Esophagus squamous epithelium (tissue), 5 donors: ENCODE data around the gene ALDH1L1. TPM values are rescaled to one million over a fixed set of nuclear protein-coding genes. Genes with fewer than 3 reads are reported as not detected.

Experiments used
- DNase-seq: peaks from one replicate; lab custom pipeline; 2025; lab: John Stamatoyannopoulos, UW
- H3K27ac ChIP-seq, 4 donors: fragments of 200-600 bp; sonication (generic); one replicate each; pipeline ENCODE4 v1.5.1; 2016 to 2019; ENCODE audit warnings: mild to moderate bottlenecking in 1 of 4
- H3K27me3 ChIP-seq, 4 donors: fragments of 200-600 bp; sonication (generic); 1 replicate in 3 of 4; 2 replicates in 1 of 4; pipeline versions ENCODE4 v1.5.1 to v1.6.0; 2017 to 2021; ENCODE audit warnings: antibody characterized with exemption in 1 of 4
- H3K36me3 ChIP-seq, 3 donors: fragments of 200-600 bp; sonication (generic); one replicate each; pipeline ENCODE4 v1.5.1; 2016 to 2019
- H3K4me1 ChIP-seq, 3 donors: fragments of 200-600 bp; sonication (generic); one replicate each; pipeline ENCODE4 v1.5.1; 2017 to 2019
- H3K4me3 ChIP-seq, 4 donors: fragments of 200-600 bp; sonication (generic); 1 replicate in 3 of 4; 2 replicates in 1 of 4; pipeline ENCODE4 v1.5.1; 2016 to 2019; ENCODE audit warnings: mild to moderate bottlenecking in 2 of 4, moderate library complexity in 1 of 4
- H3K9me3 ChIP-seq, 3 donors: fragments of 200-600 bp; sonication (generic); one replicate each; pipeline ENCODE4 v1.5.1; 2016 to 2019
- POLR2A ChIP-seq, 4 donors: fragments of 450-650 bp; IDR thresholded peaks; one replicate each; pipeline ENCODE4 v1.6.1; 2017; ENCODE audit warnings: antibody characterized with exemption in 4 of 4, mild to moderate bottlenecking in 4 of 4, moderate library complexity in 3 of 4
- WGBS, 2 donors: methylation state at CpG; one replicate each; pipeline ENCODE4 v1.1.5; 2018; 5-methylcytosine and 5-hydroxymethylcytosine counted together
- intact Hi-C: fragments of 100-400 bp; cut with DNase I; formaldehyde crosslinking; loops from one replicate; pipeline ENCODE4 v1.15.0; 2022
- total RNA-seq, 4 donors: library from RNA; depleted of rRNA; stranded (reverse); fragments of >200 nt; gene quantifications; one replicate each; pipeline ENCODE4 v1.1.0, GENCODE V29; 2016
- TF ChIP-seq, protein P1 (sequence below), 6 experiments: fragments of 450-650 bp in 4 of 6; fragments of 200-600 bp in 2 of 6; sonication (generic) in 2 of 6; IDR thresholded peaks; one replicate each; pipeline ENCODE4 v1.5.1; 2016 to 2019; ENCODE audit warnings: antibody characterized with exemption in 6 of 6, mild to moderate bottlenecking in 4 of 6, moderate library complexity in 4 of 6
- donor health status: DM: yes; HTN: yes; CAD: no.

Gene ALDH1L1
- total RNA-seq, 4 donors from 2014 or later, result 1.6 to 19.3 (median 4.4) TPM

DNA sequence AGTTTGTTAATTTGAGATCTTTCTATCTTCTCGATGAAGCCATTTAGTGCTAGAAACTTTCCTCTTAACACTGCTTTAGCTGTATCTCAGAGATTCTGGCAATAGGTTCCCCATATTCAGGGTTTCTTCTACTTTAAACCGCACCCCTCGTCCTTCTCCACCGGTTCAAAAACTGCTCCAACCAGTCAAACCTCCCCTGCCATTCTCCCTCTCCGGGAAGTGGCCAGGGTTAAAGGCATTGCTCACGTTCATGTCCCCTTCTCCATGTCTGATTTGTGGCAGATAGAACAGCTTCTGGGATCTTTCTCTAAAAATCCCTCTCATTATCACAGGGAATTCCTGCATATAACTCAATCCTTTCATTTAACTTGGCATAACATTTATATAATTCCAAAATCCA, 14.4 kb downstream of the ALDH1L1 start:
- DNase-seq, result no peak
- intact Hi-C loops, result no loop called here
- 44% methylated on average over 6 of the region's 6 CpGs for WGBS, 2 donors
- Histone ChIP-seq H3K27me3 (peaks cover 0 to 15% (median 0%) of the 10 kb centered on the region in 4 donors), H3K4me1 (peaks cover 0 to 14% (median 0%) of the 10 kb centered on the region in 3 donors), H3K36me3 (no peaks in the 10 kb centered on the region), H3K4me3 (no peak overlapping the region), H3K27ac (no peak overlapping the region), H3K9me3 (no peaks in the 10 kb centered on the region)
- no peak for TF ChIP-seq POLR2A (IDR thresholded peaks at IDR 0.05)
- TF ChIP-seq, protein P1, sequence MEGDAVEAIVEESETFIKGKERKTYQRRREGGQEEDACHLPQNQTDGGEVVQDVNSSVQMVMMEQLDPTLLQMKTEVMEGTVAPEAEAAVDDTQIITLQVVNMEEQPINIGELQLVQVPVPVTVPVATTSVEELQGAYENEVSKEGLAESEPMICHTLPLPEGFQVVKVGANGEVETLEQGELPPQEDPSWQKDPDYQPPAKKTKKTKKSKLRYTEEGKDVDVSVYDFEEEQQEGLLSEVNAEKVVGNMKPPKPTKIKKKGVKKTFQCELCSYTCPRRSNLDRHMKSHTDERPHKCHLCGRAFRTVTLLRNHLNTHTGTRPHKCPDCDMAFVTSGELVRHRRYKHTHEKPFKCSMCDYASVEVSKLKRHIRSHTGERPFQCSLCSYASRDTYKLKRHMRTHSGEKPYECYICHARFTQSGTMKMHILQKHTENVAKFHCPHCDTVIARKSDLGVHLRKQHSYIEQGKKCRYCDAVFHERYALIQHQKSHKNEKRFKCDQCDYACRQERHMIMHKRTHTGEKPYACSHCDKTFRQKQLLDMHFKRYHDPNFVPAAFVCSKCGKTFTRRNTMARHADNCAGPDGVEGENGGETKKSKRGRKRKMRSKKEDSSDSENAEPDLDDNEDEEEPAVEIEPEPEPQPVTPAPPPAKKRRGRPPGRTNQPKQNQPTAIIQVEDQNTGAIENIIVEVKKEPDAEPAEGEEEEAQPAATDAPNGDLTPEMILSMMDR (IDR thresholded peaks at IDR 0.05), result no peak

DNA sequence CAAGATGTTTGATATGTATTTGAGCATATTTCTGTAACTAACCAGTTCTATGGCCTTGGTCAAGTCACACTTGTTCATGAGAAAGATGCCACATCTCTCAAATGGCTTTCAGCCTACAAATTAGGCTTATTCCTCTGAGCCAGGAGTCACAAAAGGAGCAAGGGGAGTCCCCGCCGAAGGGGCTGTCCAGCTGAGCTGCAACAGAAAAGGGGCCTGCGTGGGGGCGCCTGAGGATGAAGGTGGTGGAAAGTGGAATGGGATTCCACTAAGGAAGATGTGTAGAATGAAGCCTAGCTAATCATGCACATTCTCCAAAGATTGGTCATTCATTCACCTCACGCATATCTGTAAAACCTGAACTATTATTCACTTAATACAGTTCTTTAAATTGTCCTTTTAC, 19.1 kb downstream of the ALDH1L1 start:
- Histone ChIP-seq H3K36me3 (no peaks in the 10 kb centered on the region), H3K27me3 (peaks cover 0 to 8% (median 0%) of the 10 kb centered on the region in 4 donors), H3K27ac (no peak overlapping the region), H3K4me1 (peaks cover 0 to 5% (median 0%) of the 10 kb centered on the region in 3 donors), H3K9me3 (no peaks in the 10 kb centered on the region), H3K4me3 (no peak overlapping the region)
- DNase-seq, result no peak
- intact Hi-C loops, result no loop called here
- 82 to 83% methylated on average over 5 of the region's 5 CpGs for whole genome bisulfite sequencing, 2 donors
- no peak for TF ChIP-seq POLR2A (IDR thresholded peaks at IDR 0.05)
- TF ChIP-seq, protein P1 (IDR thresholded peaks at IDR 0.05), result no peak

DNA sequence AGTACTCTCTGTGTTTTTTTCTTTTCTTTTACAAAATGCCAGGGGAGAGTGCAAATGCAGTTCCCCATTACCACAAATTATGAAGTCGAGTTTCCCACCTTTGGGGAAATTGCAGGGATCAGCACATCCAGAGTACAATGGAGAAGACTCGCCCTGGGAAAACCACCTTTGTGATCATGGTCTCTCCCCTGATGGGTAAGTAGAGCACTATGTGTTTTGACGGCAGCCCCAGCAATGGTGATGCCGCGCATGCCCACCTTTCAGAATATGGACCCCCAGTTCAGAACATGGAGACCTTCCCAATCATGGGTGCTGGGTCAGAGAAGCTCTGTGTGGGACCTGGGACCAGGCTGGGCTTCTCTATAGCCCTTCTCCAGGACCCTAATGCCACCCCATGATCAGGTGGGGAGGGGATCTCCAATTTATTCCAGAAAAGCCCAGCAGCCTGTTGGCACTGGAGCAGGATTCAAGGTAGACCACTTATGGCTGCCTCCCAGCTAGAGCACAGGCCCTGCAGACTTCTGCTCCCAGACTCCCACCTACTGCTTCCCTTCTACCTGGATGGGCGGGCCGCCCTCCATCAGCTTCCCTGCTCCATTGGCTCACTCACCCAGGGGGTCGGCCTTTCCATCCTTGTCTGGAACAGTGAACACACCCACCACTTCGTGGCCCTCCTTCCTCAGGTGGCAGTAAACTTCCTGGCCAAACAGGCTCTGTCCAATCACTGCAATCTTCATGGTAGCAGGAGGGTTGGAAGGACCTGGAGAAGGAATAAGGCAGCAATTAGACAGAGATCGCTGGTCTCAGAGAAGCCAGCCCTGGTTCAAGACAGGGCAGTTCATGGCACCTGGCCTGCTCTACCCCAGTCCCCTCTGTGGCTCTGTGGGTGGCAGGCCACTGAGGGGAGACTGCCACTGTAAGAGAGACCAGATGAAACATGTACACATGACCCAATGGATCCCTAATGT, 19.9 kb downstream of the ALDH1L1 start:
- Histone ChIP-seq H3K36me3 (no peaks in the 10 kb centered on the region), H3K27me3 (no peaks in the 10 kb centered on the region), H3K9me3 (no peaks in the 10 kb centered on the region), H3K4me1 (no peaks in the 10 kb centered on the region), H3K27ac (no peak overlapping the region), H3K4me3 (no peak overlapping the region)
- intact Hi-C loops, result no loop called here
- no peak for DNase-seq
- WGBS, 2 donors, result 83 to 97% methylated on average over 4 to 8 of the region's 10 CpGs
- TF ChIP-seq, protein P1 (IDR thresholded peaks at IDR 0.05), result no peak
- TF ChIP-seq POLR2A (IDR thresholded peaks at IDR 0.05), result no peak

DNA sequence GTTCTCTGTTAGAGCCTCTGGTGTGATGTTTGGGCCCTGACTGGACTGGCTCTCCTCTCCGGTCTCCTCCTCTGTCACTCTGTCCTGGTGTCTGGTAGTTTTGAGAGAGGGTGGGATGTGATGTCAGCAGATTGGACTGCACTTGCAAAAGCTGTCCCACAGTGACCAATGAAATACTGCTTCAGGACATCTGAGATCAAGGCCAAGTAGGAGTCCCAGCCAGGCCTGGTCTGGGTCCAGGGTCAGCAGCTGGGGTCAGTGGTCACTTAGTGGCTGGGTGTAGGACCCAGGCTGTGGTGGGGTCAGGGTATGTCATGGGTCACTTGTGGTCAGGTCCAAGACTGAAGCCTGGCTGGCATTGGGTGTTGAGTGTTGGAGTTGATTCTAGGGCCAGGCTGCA, 20.9 kb downstream of the ALDH1L1 start:
- no peak for DNase-seq
- Histone ChIP-seq H3K27ac (no peak overlapping the region), H3K4me1 (no peaks in the 10 kb centered on the region), H3K9me3 (no peaks in the 10 kb centered on the region), H3K4me3 (no peak overlapping the region), H3K27me3 (no peaks in the 10 kb centered on the region), H3K36me3 (no peaks in the 10 kb centered on the region)
- no peak for TF ChIP-seq POLR2A (IDR thresholded peaks at IDR 0.05)
- TF ChIP-seq, protein P1 (IDR thresholded peaks at IDR 0.05), result no peak
- WGBS, 2 donors, result 100% methylated on average over 1 of the region's 1 CpG; no CpG with 5 or more reads in 1 of the 2 donors
- intact Hi-C loops, result no loop called here

DNA sequence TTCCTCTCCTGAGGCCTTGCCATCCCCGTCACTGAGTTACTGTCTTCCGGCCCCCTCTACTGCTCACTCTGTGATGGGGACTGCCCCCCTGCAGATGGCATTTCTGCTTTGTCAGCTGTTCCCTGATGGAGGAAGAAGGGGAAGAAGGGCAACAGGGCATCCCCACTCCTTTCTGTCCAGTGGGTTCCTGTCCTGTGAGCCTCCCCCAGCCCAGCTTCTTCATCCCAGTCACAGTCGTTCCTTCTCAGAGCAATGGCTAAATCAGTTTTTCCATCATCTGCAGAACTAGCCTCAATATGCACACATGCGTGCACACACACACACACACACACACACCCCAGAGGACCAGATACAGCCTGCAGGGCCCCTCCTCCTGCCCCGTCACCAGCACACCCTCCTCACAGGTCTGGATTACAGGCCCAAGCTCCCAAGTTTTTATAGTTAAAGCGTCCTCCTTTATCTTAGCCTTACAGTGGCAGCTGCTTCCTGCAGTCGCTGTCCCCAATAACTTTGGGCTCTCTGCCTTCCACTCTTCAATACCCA, 21.4 kb downstream of the ALDH1L1 start:
- Histone ChIP-seq H3K4me1 (no peaks in the 10 kb centered on the region), H3K9me3 (no peaks in the 10 kb centered on the region), H3K27ac (no peak overlapping the region), H3K36me3 (no peaks in the 10 kb centered on the region), H3K27me3 (no peaks in the 10 kb centered on the region), H3K4me3 (no peak overlapping the region)
- 74 to 78% methylated on average over 7 of the region's 7 CpGs for WGBS, 2 donors
- no peak for TF ChIP-seq POLR2A (IDR thresholded peaks at IDR 0.05)
- TF ChIP-seq, protein P1 (IDR thresholded peaks at IDR 0.05), result no peak
- no peak for DNase-seq
- intact Hi-C loops, result no loop called here
